ENCODE data around the gene WDR7. TPM values are rescaled to one million over a fixed set of nuclear protein-coding genes. Genes with fewer than 3 reads are reported as not detected.

WDR7 gene
- total RNA-seq, 2 experiments from 2014 or later, result 16.0 to 19.0 TPM

- intact Hi-C loops (cut with micrococcal nuclease), result no loop called here
- no peak for DNase-seq
- Mint-ChIP-seq H3K27ac (no peak overlapping the region), H3K27me3 (no peaks in the 10 kb centered on the region), H3K36me3 (ENCODE audit: low read depth) (peaks cover 9% of the 10 kb centered on the region), H3K4me1 (ENCODE audit: low read depth) (no peaks in the 10 kb centered on the region), H3K9me3 (no peaks in the 10 kb centered on the region), H3K4me3 (no peak overlapping the region)
- ChIA-PET CTCF (no interaction called here), POLR2A (no interaction called here)
- TF ChIP-seq CTCF (IDR thresholded peaks at IDR 0.05), result no peak
- ATAC-seq, result no peak
Observed at GRCh38 chr18:56977771-56978170, 326.6 kb downstream of the WDR7 start.

GRCh38 chr18:56980151-56980550 lies 329.0 kb downstream of the WDR7 start:
- Mint-ChIP-seq H3K36me3 (ENCODE audit: low read depth) (peaks cover 7% of the 10 kb centered on the region), H3K4me3 (no peak overlapping the region), H3K4me1 (ENCODE audit: low read depth) (no peaks in the 10 kb centered on the region), H3K27me3 (no peaks in the 10 kb centered on the region), H3K9me3 (no peaks in the 10 kb centered on the region), H3K27ac (no peak overlapping the region)
- DNase-seq (no peak), ATAC-seq (no peak)
- ChIA-PET POLR2A (no interaction called here), CTCF (no interaction called here)
- intact Hi-C loops (cut with micrococcal nuclease), result no loop called here
- TF ChIP-seq CTCF (IDR thresholded peaks at IDR 0.05), result no peak

- ChIA-PET POLR2A (no interaction called here), CTCF (interaction anchor here (1.0 to 1.7 kb wide), 2 partner anchors 8 to 13 kb away, joined by 4 to 5 read pairs; no protein-coding TSS in a partner anchor)
- intact Hi-C loops (cut with micrococcal nuclease), result no loop called here
- Mint-ChIP-seq H3K9me3 (no peaks in the 10 kb centered on the region), H3K36me3 (ENCODE audit: low read depth) (peaks cover 4% of the 10 kb centered on the region), H3K27ac (no peak overlapping the region), H3K27me3 (no peaks in the 10 kb centered on the region), H3K4me3 (no peak overlapping the region), H3K4me1 (ENCODE audit: low read depth) (no peaks in the 10 kb centered on the region)
- DNase-seq (no peak), ATAC-seq (no peak)
- no peak for TF ChIP-seq CTCF (IDR thresholded peaks at IDR 0.05)
Observed at GRCh38 chr18:56982766-56983165, 331.6 kb downstream of the WDR7 start.

- TF ChIP-seq CTCF (IDR thresholded peaks at IDR 0.05), result no peak
- H3K4me1 Mint-ChIP-seq (ENCODE audit: low read depth), result no peaks in the 10 kb centered on the region
- no peak overlapping the region for H3K4me3 Mint-ChIP-seq
- intact Hi-C loops (cut with micrococcal nuclease), result no loop called here
- DNase-seq (no peak), ATAC-seq (no peak)
- H3K27ac Mint-ChIP-seq, result no peak overlapping the region
- CTCF ChIA-PET, result interaction anchor here (1.7 kb wide), 1 partner anchor 8 kb away, joined by 5 read pairs; no protein-coding TSS in a partner anchor
- peaks cover 4% of the 10 kb centered on the region for H3K36me3 Mint-ChIP-seq (ENCODE audit: low read depth)
- POLR2A ChIA-PET, result no interaction called here
- no peaks in the 10 kb centered on the region for H3K27me3 Mint-ChIP-seq
- no peaks in the 10 kb centered on the region for H3K9me3 Mint-ChIP-seq
Observed at GRCh38 chr18:56983275-56983992, 332.3 kb downstream of the WDR7 start.

GRCh38 chr18:56984731-56985130 lies 333.6 kb downstream of the WDR7 start:
- ATAC-seq, result no peak
- Mint-ChIP-seq H3K4me3 (no peak overlapping the region), H3K27ac (no peak overlapping the region), H3K4me1 (ENCODE audit: low read depth) (no peaks in the 10 kb centered on the region), H3K27me3 (no peaks in the 10 kb centered on the region), H3K36me3 (ENCODE audit: low read depth) (peaks cover 4% of the 10 kb centered on the region), H3K9me3 (no peaks in the 10 kb centered on the region)
- DNase-seq, result no peak
- intact Hi-C loops (cut with micrococcal nuclease), result no loop called here
- CTCF ChIA-PET, result interaction anchor here (0.8 kb wide), 1 partner anchor 50 kb away, joined by 3 read pairs; no protein-coding TSS in a partner anchor
- POLR2A ChIA-PET, result no interaction called here
- TF ChIP-seq CTCF (IDR thresholded peaks at IDR 0.05), result no peak

Measured in activated CD8-positive, alpha-beta T cell treated with anti-CD3 and anti-CD28 coated beads for 36 hours (primary cell).